Glomerular visceral epithelial cell (primary cell): ENCODE data around the gene CIB2.

Experiments used
- DNase-seq: peaks from one replicate; pipeline ENCODE4 v3.0.0-alpha.2; 2016; ENCODE audit errors: extremely low spot score

Gene CIB2

DNA sequence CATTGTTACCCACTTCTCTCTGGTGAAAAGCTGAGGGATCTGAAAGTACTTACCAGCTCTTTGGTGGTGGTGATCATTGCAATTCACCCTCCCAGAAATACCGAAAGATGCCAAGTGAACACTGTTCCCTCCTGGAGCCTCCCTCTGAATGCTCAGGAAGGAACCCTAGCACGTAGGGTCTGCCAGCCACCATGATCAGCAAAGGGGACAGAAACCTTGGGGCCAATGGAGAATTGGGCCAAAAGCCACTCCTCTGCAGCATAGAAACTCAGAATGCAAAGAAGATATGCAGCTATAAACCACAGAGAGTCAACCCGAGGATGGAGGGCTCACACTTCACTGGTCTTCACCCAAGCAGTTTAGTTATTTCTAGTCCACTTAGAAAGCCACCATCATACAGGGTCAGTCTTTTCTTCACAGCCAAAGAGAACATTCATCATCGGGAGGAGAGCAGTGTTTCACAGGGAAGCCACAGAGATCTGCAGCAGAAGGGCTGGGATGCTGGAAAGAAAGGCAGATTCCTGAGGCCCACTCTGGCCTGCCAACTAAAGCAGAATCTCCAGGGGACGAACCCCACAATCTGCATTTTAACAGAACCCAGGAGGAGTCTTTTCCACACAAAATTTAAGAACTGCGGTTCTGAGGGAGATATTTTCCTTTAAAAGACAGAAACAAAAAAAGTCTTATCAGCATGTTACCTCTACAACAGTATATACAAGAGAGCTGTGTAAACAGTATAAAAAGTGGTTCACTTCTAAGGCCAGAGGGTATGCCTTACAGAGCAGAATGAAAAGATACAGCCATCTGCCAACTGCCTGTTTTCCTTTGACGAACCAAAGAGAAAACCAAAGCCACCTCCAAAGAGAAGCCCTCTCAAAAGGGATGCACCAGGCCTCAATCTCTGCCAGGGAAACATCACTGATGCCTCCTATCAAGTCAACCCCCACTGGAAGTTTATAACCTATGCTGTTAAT is 65.0 kb downstream of the CIB2 start:
- peak; percentile 65 for DNase-seq

DNA sequence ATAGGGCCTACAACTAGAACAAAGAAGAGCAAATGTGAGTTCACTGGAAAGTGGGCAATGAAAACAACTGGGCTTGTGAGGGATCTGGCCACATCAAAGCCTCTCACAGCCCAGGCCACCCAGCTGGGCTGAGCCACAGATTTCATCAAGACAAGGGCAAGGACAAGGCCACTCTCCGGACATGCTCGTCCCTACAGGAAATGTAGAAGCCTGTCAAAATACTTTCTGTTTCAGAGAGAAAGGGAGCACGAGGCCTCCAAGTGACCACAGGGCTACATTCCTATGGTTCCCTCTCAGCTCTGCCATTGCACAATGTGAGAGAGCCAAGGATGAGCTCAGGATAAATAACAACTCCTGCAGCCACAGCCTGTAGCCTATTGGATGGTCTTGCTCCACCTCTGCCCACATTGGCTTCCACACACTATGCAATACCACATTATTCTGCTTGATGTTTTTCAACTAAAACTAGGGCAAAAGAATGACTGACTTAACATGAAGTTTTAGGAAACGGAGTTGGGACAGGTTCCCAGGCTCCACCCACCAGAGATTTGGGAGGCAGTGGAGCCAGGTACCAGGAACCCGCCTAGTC is 65.9 kb downstream of the CIB2 start:
- peak; percentile 96 for DNase-seq

DNA sequence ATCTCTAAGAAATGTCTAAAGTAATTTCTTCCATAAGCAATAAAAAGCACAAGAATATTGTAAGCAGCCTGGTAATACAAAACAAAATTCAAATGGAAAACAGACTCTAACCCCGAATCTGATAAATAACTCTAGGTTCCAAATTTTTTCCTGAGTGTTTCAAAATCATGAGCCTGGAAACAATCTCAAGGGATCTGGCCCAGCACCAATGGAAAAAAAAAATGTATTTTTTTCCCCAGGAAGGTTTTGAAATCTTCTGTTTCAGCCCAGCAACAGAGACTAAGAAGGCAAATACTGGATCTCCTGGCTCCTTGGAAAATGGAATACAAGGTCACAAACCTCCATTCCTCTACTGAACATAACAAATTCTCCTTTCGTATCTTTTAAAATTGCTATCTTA is 66.7 kb downstream of the CIB2 start:
- DNase-seq, result no peak

- no peak for DNase-seq
These were observed 67.3 kb downstream of the CIB2 start for GRCh38 chr15:78063970-78064385.

- no peak for DNase-seq
These were observed 68.0 kb downstream of the CIB2 start for GRCh38 chr15:78063217-78063616.

GRCh38 chr15:78061963-78062427 is 69.2 kb downstream of the CIB2 start:
- DNase-seq, result peak; percentile 38

- no peak for DNase-seq
These were observed 71.0 kb downstream of the CIB2 start for GRCh38 chr15:78060232-78060631.

GRCh38 chr15:78059110-78059839 is 72.0 kb downstream of the CIB2 start:
- DNase-seq, result no peak

- no peak for DNase-seq
These were observed 72.8 kb downstream of the CIB2 start for GRCh38 chr15:78058401-78058935.

DNA sequence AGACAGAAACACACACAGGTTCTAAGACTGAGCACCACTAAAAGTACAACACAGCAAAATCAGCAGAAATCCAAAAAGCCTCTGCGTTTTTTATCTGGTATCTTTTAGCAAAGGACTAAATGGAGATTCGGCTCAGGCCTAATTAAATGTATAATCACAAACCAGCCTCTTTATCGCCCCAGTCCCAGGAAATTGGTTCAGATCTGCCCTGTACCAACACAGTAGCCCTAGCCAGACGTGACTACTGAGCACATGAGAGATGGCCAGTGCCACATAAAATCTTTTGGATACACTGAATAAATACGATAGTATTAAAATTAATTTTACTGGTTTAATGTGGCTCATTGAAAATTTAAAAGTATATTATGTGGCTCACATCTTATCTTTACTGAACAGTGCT is 73.4 kb downstream of the CIB2 start:
- no peak for DNase-seq

DNA sequence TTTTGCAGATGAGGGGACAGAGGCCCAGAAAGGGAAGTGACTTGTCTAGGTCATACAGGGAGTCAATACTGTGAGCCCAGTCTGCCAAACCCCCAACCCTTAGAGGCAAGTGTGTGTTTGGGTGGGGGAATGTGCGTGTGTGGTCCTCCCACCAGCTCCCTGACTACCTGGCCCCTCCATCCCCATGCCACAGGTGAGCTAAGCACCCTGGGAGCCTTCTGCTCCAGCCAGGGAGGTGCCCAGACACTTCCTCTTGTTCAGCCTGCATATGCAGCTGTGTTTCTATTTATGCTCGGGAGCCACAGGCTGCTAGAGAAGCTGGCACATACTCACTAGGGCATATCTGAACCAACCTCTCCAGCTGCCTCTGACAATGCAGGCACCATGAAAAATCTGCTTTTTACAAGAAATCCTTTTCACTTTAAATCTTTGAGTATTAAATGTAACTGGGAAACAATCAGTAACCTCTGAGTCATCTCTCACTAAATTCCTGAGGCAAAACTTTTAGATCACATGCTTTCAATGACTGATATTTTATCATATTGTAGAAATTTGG is 74.5 kb downstream of the CIB2 start:
- DNase-seq, result peak; percentile 71

DNA sequence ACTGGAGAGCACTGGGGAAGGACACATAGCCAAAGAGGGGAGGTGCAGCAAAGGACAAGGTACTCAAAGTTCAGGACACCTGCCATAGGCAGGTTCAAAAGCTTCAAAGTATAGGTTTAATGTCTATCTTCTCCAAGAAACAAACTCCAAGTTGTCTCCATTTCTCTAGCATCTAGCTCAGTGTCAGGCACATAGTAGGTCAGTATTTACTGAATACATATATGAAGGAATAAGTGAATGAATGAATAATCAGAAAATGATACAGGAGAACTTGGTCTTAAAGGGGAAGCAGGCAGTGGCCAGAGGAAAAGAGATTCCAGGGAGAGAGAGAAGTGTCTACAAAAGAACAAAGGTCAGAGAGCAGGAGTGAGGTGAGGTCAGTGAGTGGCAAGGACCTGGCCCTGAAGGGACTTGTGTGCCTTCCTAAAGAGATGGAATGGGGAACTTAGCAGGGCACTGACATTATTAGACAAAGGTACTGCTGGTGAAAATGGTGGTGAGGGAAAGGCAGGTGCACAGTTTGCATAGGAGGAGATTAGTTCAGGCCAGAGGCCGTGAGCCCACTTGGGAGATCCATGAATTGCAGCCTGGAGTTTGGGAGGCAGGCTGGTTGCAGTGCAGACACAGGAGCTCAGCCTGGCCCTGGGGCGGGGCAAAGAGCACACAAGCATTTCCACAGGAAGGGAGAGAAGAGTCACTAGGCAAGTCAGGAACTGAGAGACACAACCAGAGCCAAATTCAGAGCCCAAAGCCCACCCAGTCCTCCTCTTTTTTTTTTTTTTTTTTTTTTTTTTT is 75.1 kb downstream of the CIB2 start:
- peak; percentile 48 for DNase-seq

- no peak for DNase-seq
These were observed 76.3 kb downstream of the CIB2 start for GRCh38 chr15:78054966-78055365.
